ENCODE data around the gene CST5.

CST5 gene, protein sequence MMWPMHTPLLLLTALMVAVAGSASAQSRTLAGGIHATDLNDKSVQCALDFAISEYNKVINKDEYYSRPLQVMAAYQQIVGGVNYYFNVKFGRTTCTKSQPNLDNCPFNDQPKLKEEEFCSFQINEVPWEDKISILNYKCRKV

DNA sequence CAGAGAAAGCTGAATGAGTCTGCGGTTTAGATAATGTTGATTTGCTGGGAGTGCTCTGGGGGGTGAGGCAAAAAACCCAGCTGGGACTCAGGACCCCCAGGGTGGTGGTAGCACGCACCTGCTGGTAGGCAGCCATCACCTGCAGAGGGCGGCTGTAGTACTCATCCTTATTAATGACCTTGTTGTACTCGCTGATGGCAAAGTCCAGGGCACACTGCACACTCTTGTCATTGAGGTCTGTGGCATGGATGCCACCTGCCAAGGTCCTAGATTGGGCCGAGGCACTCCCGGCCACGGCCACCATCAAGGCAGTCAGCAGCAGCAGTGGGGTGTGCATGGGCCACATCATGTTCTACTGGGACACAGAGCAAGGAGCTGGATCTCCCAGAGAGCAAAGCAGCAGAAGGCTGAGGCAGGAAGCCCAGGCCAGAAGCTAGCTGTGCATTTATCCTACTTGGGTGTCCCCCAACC, at the start of gene CST5:
Gene CST5 (minus strand): TSS at position 421 of the 471 bp plus-strand sequence. CDS start 72 bp downstream, at position 349.
- TF ChIP-seq, protein P1, sequence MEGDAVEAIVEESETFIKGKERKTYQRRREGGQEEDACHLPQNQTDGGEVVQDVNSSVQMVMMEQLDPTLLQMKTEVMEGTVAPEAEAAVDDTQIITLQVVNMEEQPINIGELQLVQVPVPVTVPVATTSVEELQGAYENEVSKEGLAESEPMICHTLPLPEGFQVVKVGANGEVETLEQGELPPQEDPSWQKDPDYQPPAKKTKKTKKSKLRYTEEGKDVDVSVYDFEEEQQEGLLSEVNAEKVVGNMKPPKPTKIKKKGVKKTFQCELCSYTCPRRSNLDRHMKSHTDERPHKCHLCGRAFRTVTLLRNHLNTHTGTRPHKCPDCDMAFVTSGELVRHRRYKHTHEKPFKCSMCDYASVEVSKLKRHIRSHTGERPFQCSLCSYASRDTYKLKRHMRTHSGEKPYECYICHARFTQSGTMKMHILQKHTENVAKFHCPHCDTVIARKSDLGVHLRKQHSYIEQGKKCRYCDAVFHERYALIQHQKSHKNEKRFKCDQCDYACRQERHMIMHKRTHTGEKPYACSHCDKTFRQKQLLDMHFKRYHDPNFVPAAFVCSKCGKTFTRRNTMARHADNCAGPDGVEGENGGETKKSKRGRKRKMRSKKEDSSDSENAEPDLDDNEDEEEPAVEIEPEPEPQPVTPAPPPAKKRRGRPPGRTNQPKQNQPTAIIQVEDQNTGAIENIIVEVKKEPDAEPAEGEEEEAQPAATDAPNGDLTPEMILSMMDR (IDR thresholded peaks at IDR 0.05; ENCODE audit: low read depth, low read length) = no peak
- H3K4me3 ChIP-seq (replicated peaks in 1 of 2; ENCODE audit: low read depth in 2 of 2, low read length in 2 of 2) = no peak within 1 kb of the TSS
- DNase-seq (ENCODE audit: low read depth in 2 of 2) = no peak

DNA sequence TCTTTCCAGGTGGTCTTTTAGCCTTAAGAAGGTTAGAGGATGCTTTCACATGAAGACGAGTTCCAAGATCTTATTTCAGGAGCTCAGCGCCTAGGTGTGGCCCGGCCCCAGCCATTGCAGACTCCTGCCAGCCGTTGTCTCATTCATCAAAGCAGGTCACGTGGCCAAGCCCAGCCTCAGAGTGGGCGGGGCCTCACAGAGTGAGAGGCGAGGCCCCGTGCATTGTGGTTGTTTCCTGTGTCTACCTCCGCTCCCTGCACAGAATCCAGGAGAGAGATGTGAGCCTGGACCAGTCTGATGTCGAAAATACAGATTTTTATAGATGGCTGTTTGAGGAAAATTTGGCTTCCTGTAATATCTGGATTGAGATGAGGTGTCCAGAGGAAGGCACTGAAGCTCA, 49.2 kb upstream of the CST5 start:
- no peak for DNase-seq (ENCODE audit: low read depth in 2 of 2)
- no peak overlapping the region for H3K4me3 ChIP-seq (replicated peaks in 1 of 2; ENCODE audit: low read depth in 2 of 2, low read length in 2 of 2)
- TF ChIP-seq, protein P1 (IDR thresholded peaks at IDR 0.05; ENCODE audit: low read depth, low read length) = no peak

DNA sequence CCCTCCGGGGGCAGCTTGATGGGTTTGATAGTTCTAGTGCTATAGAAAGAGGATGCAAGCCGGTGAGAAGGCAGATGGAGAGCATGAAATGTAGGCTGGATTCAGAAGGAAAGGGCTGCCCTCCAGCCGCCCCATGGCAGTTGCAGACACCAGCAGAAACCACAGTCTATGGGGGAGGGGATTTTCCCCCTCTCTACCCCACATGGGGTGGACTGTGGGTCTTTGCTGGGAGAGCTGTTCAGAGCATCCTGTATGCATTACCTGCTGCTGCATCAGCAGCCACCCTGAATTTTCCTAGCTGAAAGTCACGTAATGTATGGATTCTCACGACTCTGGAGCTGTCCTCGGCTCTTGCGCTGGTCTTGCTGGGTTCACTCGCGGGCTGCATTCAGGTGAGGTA, 48.8 kb upstream of the CST5 start:
- TF ChIP-seq, protein P1 (IDR thresholded peaks at IDR 0.05; ENCODE audit: low read depth, low read length) = no peak
- H3K4me3 ChIP-seq (replicated peaks in 1 of 2; ENCODE audit: low read depth in 2 of 2, low read length in 2 of 2) = no peak overlapping the region
- DNase-seq (ENCODE audit: low read depth in 2 of 2) = no peak

DNA sequence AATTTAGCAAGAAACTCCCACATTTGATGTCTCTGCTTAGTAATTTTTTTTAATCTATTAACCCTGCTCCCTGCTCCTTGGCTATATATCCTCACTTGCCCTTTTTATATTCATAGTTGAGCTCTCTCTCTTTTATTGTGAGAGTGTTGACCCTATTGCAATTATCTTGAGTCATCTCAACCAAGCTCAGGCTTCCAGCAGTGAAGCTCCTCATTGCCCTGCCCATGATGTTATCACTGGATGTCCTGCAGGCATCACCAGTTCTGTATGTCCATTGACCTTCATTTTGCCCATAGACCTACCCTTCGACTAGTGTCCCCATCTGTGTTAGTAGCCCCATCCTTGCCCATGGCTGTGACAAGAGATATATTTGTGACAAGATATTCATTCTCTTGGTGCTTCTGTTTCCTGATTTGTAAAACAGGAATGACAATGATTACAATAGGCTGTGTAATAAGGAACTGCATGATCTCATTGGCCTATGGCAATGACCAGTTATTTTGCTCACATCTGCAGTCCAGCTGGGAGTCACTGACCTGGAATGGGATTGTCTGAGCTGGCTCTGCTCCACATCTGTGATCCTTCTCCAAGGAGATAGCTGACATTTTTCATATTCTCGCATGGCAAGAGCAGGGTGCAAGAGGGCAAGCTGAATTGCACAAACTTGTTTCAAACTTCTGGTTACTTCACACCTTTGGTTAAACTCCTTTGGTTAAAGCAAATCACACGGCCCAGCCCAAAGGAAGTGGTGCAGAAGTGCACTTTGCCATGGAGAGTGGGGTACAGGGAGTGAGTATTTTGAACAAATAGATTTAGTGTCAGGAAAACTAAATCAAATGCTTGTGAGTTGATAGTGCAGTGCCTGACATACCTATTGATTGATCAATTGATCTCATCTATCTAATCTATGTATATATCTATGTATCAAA, 47.7 kb upstream of the CST5 start:
- no peak overlapping the region for H3K4me3 ChIP-seq (replicated peaks in 1 of 2; ENCODE audit: low read depth in 2 of 2, low read length in 2 of 2)
- DNase-seq (ENCODE audit: low read depth in 2 of 2) = peak in 1 of 2 donors; percentile 19
- TF ChIP-seq, protein P1 (IDR thresholded peaks at IDR 0.05; ENCODE audit: low read depth, low read length) = no peak

DNA sequence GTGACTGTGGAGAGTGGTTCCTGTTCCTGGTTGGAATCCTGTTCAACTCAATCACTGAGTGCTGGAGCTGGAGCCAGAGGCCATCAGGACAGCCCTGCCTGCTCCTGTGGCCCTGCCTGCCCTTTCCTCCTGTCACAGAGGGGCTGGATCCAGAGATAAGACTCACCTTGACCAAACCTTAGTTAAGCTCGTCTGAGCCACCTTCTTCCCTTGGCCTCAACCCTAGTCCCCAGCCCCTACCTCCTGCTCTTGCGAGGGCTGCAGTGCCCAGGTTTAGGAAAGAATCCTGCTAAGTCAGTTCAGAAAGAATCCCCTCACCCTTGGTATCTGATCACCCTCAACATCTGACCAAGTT, 47.0 kb upstream of the CST5 start:
- TF ChIP-seq, protein P1 (IDR thresholded peaks at IDR 0.05; ENCODE audit: low read depth, low read length) = no peak
- H3K4me3 ChIP-seq (replicated peaks in 1 of 2; ENCODE audit: low read depth in 2 of 2, low read length in 2 of 2) = no peak overlapping the region
- DNase-seq (ENCODE audit: low read depth in 2 of 2) = no peak

DNA sequence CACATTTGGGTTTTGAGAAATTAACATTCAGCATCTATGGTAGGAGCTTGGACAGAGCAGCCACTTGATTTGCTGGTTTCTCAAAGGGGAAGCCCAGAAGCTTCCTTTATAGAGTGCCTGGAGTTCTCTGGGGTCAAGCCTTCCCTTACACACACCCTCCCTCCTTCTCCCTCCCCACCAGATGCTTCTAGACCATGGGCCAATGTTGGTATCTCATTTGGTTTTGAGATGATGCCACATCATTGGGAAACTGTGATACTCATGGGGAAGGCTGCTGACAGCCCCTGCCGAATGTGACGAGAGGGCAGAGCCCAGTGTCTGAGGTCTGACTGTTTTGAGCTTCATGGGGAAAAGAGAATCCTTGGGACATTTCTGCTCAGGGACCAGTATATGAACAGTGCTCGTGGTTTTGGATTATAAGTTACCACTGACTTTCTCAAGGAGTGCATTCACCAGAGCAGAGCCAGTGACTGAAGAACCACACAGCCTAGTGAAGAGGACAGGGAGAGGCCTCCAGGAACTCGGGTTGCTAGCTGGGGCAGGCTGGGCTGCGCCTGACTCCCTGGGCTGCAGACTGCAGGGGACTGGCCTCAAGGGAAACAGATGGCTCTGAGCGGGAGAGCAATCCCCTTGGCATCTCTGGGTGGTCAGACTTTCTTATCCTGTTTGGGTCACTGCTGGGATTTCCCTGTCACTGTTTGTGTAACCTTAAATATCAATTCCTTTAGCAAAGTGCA, 46.4 kb upstream of the CST5 start:
- TF ChIP-seq, protein P1 (IDR thresholded peaks at IDR 0.05; ENCODE audit: low read depth, low read length) = no peak
- H3K4me3 ChIP-seq (replicated peaks in 1 of 2; ENCODE audit: low read depth in 2 of 2, low read length in 2 of 2) = no peak overlapping the region

More for the DNA sequence above, 46.4 kb upstream of the CST5 start:
- no peak for DNase-seq (ENCODE audit: low read depth in 2 of 2)
